Uterus (tissue), 4 donors: ENCODE results near the gene ARHGEF4. TPM values are rescaled to one million over a fixed set of nuclear protein-coding genes. Genes with fewer than 3 reads are reported as not detected.

Source experiments
- DNase-seq, 2 donors: peaks; one replicate each; pipeline ENCODE4 v3.0.0-alpha.2; 2019 to 2020
- H3K27ac ChIP-seq, 2 donors: fragments of 200-600 bp; sonication (generic); 1 replicate in 1 of 2; 2 replicates in 1 of 2; pipeline ENCODE4 v1.5.1; 2016 to 2018
- H3K27me3 ChIP-seq, 2 donors: fragments of 200-600 bp; sonication (generic); one replicate each; pipeline ENCODE4 v1.5.1; 2018 to 2019; ENCODE audit warnings: control low read depth in 1 of 2
- H3K36me3 ChIP-seq, 2 donors: fragments of 200-600 bp; sonication (generic); one replicate each; pipeline ENCODE4 v1.5.1; 2019; ENCODE audit warnings: control low read depth in 1 of 2
- H3K4me1 ChIP-seq, 2 donors: fragments of 200-600 bp; sonication (generic); one replicate each; pipeline ENCODE4 v1.5.1; 2018 to 2019; ENCODE audit warnings: control low read depth in 1 of 2
- H3K4me3 ChIP-seq, 2 donors: fragments of 200-600 bp; sonication (generic); 1 replicate in 1 of 2; 2 replicates in 1 of 2; pipeline ENCODE4 v1.5.1; 2018 to 2019; ENCODE audit warnings: mild to moderate bottlenecking in 1 of 2
- H3K9me3 ChIP-seq, 2 donors: fragments of 200-600 bp; sonication (generic); one replicate each; pipeline ENCODE4 v1.5.1; 2019; ENCODE audit warnings: control low read depth in 1 of 2
- POLR2A ChIP-seq, 2 donors: fragments of 450-650 bp; IDR thresholded peaks; one replicate each; pipeline ENCODE4 v1.6.1; 2016; ENCODE audit warnings: antibody characterized with exemption in 2 of 2, mild to moderate bottlenecking in 1 of 2, moderate library complexity in 1 of 2
- intact Hi-C: fragments of 100-400 bp; cut with DNase I; formaldehyde crosslinking; loops from one replicate; pipeline ENCODE4 v1.15.1; 2023; ENCODE audit warnings: low total_unique reads
- total RNA-seq, 4 donors: library from RNA; depleted of rRNA in 3 of 4; stranded (reverse); fragments of >200 nt in 3 of 4; gene quantifications; one replicate each; pipeline versions ENCODE4 v1.1.0 to v1.2.4, GENCODE V29; 2014 to 2023
- TF ChIP-seq, protein P1 (sequence below), 4 experiments: fragments of 200-600 bp in 2 of 4; fragments of 450-650 bp in 2 of 4; sonication (generic) in 2 of 4; IDR thresholded peaks; one replicate each; pipeline ENCODE4 v1.5.1; 2016 to 2019; ENCODE audit warnings: antibody characterized with exemption in 4 of 4, mild to moderate bottlenecking in 2 of 4, moderate library complexity in 1 of 4
- donor health status: DM: yes; HTN: yes; CAD: no.

The ARHGEF4 gene
- total RNA-seq, 4 donors from 2014 or later, result 1.8 to 26.2 (median 9.6) TPM

DNA sequence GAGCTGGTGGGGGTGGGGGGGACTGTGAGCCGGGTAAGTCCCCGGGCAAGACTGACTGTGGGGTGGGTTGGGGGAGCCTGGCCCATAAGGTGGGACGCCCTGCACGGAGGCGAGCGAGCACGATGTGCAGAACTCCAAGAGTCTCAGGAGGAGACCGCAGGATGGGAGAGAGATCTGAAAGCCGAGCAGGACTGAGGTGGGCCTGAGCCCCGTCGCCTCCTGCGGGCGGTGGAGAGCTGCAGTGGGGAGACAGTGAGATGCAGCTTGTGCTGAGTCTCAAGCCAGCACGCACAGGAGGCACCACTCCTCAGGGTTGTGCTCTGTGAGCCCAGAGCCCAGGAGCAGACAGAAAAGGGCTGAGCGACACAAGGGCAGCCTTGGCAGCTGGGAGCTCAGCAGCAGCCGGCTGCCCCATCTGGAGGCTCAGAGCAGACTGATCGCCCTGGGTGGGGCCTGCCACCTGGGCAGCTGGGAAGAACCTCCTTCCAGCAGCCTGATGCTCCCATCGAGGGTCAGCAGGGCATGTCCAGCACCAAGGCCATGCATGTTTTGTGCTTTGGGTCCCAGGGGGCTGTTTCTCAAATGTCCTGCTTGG lies 15.9 kb downstream of the ARHGEF4 start:
- no peaks in the 10 kb centered on the region for H3K4me1 ChIP-seq
- no peaks in the 10 kb centered on the region for H3K36me3 ChIP-seq
- no peaks in the 10 kb centered on the region for H3K9me3 ChIP-seq
- DNase-seq, result no peak
- no peak overlapping the region for H3K4me3 ChIP-seq
- no peaks in the 10 kb centered on the region for H3K27me3 ChIP-seq
- no peak overlapping the region for H3K27ac ChIP-seq
- TF ChIP-seq, protein P1, sequence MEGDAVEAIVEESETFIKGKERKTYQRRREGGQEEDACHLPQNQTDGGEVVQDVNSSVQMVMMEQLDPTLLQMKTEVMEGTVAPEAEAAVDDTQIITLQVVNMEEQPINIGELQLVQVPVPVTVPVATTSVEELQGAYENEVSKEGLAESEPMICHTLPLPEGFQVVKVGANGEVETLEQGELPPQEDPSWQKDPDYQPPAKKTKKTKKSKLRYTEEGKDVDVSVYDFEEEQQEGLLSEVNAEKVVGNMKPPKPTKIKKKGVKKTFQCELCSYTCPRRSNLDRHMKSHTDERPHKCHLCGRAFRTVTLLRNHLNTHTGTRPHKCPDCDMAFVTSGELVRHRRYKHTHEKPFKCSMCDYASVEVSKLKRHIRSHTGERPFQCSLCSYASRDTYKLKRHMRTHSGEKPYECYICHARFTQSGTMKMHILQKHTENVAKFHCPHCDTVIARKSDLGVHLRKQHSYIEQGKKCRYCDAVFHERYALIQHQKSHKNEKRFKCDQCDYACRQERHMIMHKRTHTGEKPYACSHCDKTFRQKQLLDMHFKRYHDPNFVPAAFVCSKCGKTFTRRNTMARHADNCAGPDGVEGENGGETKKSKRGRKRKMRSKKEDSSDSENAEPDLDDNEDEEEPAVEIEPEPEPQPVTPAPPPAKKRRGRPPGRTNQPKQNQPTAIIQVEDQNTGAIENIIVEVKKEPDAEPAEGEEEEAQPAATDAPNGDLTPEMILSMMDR (IDR thresholded peaks at IDR 0.05), result no peak
- TF ChIP-seq POLR2A (IDR thresholded peaks at IDR 0.05), result no peak
- intact Hi-C loops, result no loop called here

DNA sequence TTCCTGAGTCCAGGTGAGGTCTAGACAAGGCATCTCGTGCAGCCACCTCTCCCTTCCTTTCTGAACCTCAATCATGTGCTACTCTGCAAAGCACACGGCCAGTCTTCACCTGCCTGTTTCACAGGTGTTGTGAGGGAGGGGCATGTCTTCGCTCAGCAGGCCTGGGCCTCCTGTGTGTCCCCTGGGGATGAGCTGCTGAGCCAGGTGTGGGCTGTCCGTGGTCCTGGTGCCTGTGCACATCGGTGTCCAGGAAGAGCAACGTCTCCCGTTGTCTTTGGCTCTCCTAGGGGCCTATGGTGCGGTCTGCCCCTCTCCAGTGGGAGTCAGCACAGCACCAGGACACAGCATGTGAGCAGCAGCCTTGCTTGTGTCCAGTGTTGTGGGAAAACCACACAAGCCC lies 16.7 kb downstream of the ARHGEF4 start:
- TF ChIP-seq, protein P1 (IDR thresholded peaks at IDR 0.05), result no peak
- TF ChIP-seq POLR2A (IDR thresholded peaks at IDR 0.05), result no peak
- Histone ChIP-seq H3K36me3 (no peaks in the 10 kb centered on the region), H3K4me3 (no peak overlapping the region), H3K4me1 (no peaks in the 10 kb centered on the region), H3K9me3 (no peaks in the 10 kb centered on the region), H3K27ac (no peak overlapping the region), H3K27me3 (no peaks in the 10 kb centered on the region)
- no peak for DNase-seq
- intact Hi-C loops, result no loop called here

DNA sequence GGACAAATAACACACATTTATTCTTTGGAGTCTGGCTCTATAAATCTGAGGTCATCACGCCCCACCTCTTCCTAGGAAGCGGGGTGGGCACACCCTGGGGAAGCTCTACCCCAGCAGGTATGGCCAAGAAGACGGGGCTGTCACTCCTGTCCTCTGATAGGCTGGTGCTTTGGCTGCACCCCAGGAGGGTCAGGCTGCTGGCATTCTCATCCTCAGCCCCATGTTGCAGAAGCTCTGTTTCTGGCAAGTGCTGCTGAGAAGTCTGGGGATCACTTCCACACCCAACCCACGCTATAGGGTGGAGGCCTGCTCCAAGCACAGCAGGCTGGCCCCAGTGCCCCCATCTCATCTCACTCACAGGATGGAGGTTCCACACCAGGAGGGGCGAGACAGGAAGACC lies 17.6 kb downstream of the ARHGEF4 start:
- Histone ChIP-seq H3K27ac (no peak overlapping the region), H3K9me3 (no peaks in the 10 kb centered on the region), H3K4me3 (no peak overlapping the region), H3K36me3 (no peaks in the 10 kb centered on the region), H3K4me1 (no peaks in the 10 kb centered on the region), H3K27me3 (no peaks in the 10 kb centered on the region)
- intact Hi-C loops, result no loop called here
- DNase-seq, result no peak
- TF ChIP-seq, protein P1 (IDR thresholded peaks at IDR 0.05), result no peak
- TF ChIP-seq POLR2A (IDR thresholded peaks at IDR 0.05), result no peak

DNA sequence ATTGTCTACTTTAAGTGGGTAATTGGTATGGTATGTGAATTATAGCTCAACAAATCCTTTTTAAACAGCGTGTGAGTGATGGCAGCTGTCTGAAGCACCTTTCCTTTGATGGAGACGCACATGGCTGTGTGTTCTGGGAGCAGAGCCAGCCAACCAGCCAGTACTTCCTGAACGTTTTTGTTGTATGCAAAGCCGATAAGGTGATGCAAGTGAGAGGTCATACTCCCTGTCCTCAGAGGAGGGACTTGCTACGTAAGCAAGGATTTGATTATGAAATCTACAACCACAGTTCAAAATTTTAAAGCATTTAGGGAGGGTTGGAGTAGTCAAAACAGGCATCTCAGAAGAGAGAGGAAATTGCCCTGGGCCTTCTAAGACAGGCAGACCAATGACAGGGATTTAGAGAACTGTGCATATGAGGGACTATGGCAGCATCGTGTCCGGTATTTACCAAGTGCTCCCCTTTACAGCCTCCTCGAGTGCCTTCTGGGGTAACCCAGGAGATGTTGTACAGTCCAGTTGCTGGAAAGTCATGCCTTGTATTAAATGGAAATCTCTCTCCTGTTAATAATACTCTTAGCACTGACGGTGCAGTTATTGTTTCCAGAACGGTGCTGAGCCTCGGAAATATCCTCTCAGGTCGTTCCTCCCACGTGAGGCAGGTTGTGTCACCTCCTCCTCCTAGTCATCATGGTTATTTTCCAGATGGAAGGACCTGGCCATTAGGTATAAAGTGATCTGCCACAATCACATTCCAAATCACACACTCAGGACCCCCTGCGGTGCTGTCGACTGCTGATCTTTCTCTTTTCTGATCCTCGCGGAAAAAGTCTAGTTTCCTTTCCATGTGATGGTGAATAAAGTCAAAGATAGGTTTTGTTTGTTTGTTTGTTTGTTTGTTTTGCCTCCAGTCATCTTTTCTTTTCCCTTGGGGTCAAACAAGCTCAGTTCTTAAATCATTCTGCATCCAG lies 28.4 kb downstream of the ARHGEF4 start:
- no peak for DNase-seq
- no peak overlapping the region for H3K27ac ChIP-seq
- no peaks in the 10 kb centered on the region for H3K4me1 ChIP-seq
- no peak overlapping the region for H3K4me3 ChIP-seq
- H3K36me3 ChIP-seq, result no peaks in the 10 kb centered on the region
- intact Hi-C loops, result no loop called here
- H3K27me3 ChIP-seq, result no peaks in the 10 kb centered on the region
- no peak for TF ChIP-seq POLR2A (IDR thresholded peaks at IDR 0.05)
- TF ChIP-seq, protein P1 (IDR thresholded peaks at IDR 0.05), result no peak
- H3K9me3 ChIP-seq, result no peaks in the 10 kb centered on the region
